DOHH2 (cell line): ENCODE results near the gene APBA2.
A peak's percentile ranks its signal among the peaks of the same experiment; 100 is the strongest.

Experiments used
- H3F3A ChIP-seq: fragments of 200-600 bp; sonication (generic), shearing (Covaris generic); 2 replicates; pipeline ENCODE4 v1.6.0; 2016; ENCODE audit warnings: antibody characterized with exemption, mild to moderate bottlenecking; ENCODE audit not compliant: control insufficient read depth, insufficient read depth
- H3K27ac ChIP-seq: fragments of 200-600 bp; sonication (generic); 2 replicates; pipeline ENCODE4 v1.5.1; 2014; ENCODE audit warnings: low read depth, mild to moderate bottlenecking, low read length, moderate library complexity
- H3K27me3 ChIP-seq: fragments of 200-600 bp; sonication (generic); 2 replicates; pipeline ENCODE4 v1.6.1; 2014; ENCODE audit warnings: mild to moderate bottlenecking, low read length, mixed read lengths; ENCODE audit not compliant: control insufficient read depth
- H3K36me3 ChIP-seq: fragments of 200-600 bp; sonication (generic); 2 replicates; pipeline ENCODE4 v1.6.1; 2014; ENCODE audit warnings: mild to moderate bottlenecking, low read length, moderate library complexity, mixed read lengths; ENCODE audit not compliant: control insufficient read depth
- H3K4me1 ChIP-seq: fragments of 200-600 bp; sonication (generic); 2 replicates; pipeline ENCODE4 v1.6.1; 2014; ENCODE audit warnings: mild to moderate bottlenecking, low read length, mixed read lengths; ENCODE audit not compliant: control insufficient read depth
- H3K4me2 ChIP-seq: fragments of 200-600 bp; sonication (generic); 2 replicates; pipeline ENCODE4 v1.6.0; 2014; ENCODE audit warnings: mild to moderate bottlenecking, low read length, moderate library complexity
- H3K4me3 ChIP-seq: fragments of 200-600 bp; sonication (generic); 2 replicates; pipeline ENCODE4 v1.5.1; 2014; ENCODE audit warnings: mild to moderate bottlenecking, low read length, mixed read lengths
- H3K79me2 ChIP-seq: fragments of 200-600 bp; sonication (generic); 2 replicates; pipeline ENCODE4 v1.6.1; 2014; ENCODE audit warnings: mild to moderate bottlenecking, low read length, mixed read lengths; ENCODE audit not compliant: control insufficient read depth
- H3K9me2 ChIP-seq: fragments of 200-600 bp; sonication (generic); replicated peaks from 2 replicates; pipeline ENCODE4 v1.6.1; 2014; ENCODE audit warnings: mild to moderate bottlenecking, low read length, mixed read lengths; ENCODE audit not compliant: control insufficient read depth
- H3K9me3 ChIP-seq: fragments of 200-600 bp; sonication (generic); 2 replicates; pipeline ENCODE4 v1.6.1; 2014; ENCODE audit warnings: antibody characterized with exemption, low read length, mixed read lengths; ENCODE audit not compliant: control insufficient read depth, insufficient read depth
- H4K20me1 ChIP-seq: fragments of 200-600 bp; sonication (generic); 2 replicates; pipeline ENCODE4 v1.6.0; 2014; ENCODE audit warnings: low read depth, mild to moderate bottlenecking, antibody characterized with exemption, low read length, moderate library complexity; ENCODE audit not compliant: control insufficient read depth, insufficient read depth
- CTCF ChIP-seq: fragments of 200-600 bp; sonication (generic); IDR thresholded peaks from one replicate; pipeline ENCODE4 v1.5.1; 2014; ENCODE audit warnings: antibody characterized with exemption, mild to moderate bottlenecking, low read depth, low read length; ENCODE audit not compliant: poor library complexity, severe bottlenecking
- EZH2phosphoT487 ChIP-seq: fragments of 200-600 bp; sonication (generic); IDR thresholded peaks from 2 replicates; pipeline ENCODE4 v1.6.1; 2017; ENCODE audit warnings: borderline replicate concordance, mild to moderate bottlenecking, antibody characterized with exemption, low read length, moderate library complexity, mixed read lengths

Gene APBA2

GRCh38 chr15:29089731-29090616 lies 204.2 kb downstream of the APBA2 start:
- Histone ChIP-seq H3K27ac (no peak overlapping the region), H3K36me3 (no peaks in the 10 kb centered on the region), H4K20me1 (no peaks in the 10 kb centered on the region), H3K4me2 (no peak overlapping the region), H3K9me2 (no peaks in the 10 kb centered on the region), H3K79me2 (no peaks in the 10 kb centered on the region), H3K4me1 (peaks cover 4% of the 10 kb centered on the region; the same call in 1 of the 2 replicates), H3K27me3 (no peaks in the 10 kb centered on the region), H3F3A (no peaks in the 10 kb centered on the region), H3K4me3 (no peak overlapping the region), H3K9me3 (no peaks in the 10 kb centered on the region)
- no peak for TF ChIP-seq EZH2phosphoT487
- TF ChIP-seq CTCF, result no peak

GRCh38 chr15:29090617-29091466 lies 205.1 kb downstream of the APBA2 start:
- H3K27me3 ChIP-seq, result no peaks in the 10 kb centered on the region
- H3F3A ChIP-seq, result no peaks in the 10 kb centered on the region
- H3K27ac ChIP-seq, result no peak overlapping the region
- H3K79me2 ChIP-seq, result no peaks in the 10 kb centered on the region
- H3K36me3 ChIP-seq, result no peaks in the 10 kb centered on the region
- TF ChIP-seq EZH2phosphoT487 (no peak), CTCF (peak; percentile 95)
- no peaks in the 10 kb centered on the region for H3K9me2 ChIP-seq
- no peak overlapping the region for H3K4me3 ChIP-seq
- H4K20me1 ChIP-seq, result no peaks in the 10 kb centered on the region
- H3K9me3 ChIP-seq, result no peaks in the 10 kb centered on the region
- H3K4me1 ChIP-seq, result peaks cover 4% of the 10 kb centered on the region; the same call in 1 of the 2 replicates
- no peak overlapping the region for H3K4me2 ChIP-seq

GRCh38 chr15:29091666-29092065 lies 205.9 kb downstream of the APBA2 start:
- Histone ChIP-seq H3K36me3 (no peaks in the 10 kb centered on the region), H3K27ac (no peak overlapping the region), H3K9me2 (no peaks in the 10 kb centered on the region), H3K4me2 (no peak overlapping the region), H4K20me1 (no peaks in the 10 kb centered on the region), H3K4me3 (no peak overlapping the region), H3F3A (no peaks in the 10 kb centered on the region), H3K27me3 (no peaks in the 10 kb centered on the region), H3K9me3 (no peaks in the 10 kb centered on the region), H3K4me1 (peaks cover 4% of the 10 kb centered on the region; the same call in 1 of the 2 replicates), H3K79me2 (no peaks in the 10 kb centered on the region)
- TF ChIP-seq CTCF, result no peak
- no peak for TF ChIP-seq EZH2phosphoT487
